ENCODE results near the gene ATP8B4. TPM values are rescaled to one million over a fixed set of nuclear protein-coding genes. Genes with fewer than 3 reads are reported as not detected.
A peak's percentile ranks its signal among the peaks of the same experiment; 100 is the strongest.

The ATP8B4 gene, protein sequence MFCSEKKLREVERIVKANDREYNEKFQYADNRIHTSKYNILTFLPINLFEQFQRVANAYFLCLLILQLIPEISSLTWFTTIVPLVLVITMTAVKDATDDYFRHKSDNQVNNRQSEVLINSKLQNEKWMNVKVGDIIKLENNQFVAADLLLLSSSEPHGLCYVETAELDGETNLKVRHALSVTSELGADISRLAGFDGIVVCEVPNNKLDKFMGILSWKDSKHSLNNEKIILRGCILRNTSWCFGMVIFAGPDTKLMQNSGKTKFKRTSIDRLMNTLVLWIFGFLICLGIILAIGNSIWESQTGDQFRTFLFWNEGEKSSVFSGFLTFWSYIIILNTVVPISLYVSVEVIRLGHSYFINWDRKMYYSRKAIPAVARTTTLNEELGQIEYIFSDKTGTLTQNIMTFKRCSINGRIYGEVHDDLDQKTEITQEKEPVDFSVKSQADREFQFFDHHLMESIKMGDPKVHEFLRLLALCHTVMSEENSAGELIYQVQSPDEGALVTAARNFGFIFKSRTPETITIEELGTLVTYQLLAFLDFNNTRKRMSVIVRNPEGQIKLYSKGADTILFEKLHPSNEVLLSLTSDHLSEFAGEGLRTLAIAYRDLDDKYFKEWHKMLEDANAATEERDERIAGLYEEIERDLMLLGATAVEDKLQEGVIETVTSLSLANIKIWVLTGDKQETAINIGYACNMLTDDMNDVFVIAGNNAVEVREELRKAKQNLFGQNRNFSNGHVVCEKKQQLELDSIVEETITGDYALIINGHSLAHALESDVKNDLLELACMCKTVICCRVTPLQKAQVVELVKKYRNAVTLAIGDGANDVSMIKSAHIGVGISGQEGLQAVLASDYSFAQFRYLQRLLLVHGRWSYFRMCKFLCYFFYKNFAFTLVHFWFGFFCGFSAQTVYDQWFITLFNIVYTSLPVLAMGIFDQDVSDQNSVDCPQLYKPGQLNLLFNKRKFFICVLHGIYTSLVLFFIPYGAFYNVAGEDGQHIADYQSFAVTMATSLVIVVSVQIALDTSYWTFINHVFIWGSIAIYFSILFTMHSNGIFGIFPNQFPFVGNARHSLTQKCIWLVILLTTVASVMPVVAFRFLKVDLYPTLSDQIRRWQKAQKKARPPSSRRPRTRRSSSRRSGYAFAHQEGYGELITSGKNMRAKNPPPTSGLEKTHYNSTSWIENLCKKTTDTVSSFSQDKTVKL
- total RNA-seq (2021; ENCODE audit: unreplicated experiment) (not detected), Bru-seq, nascent RNA (percentile 5 among the genes with signal in this experiment), BruChase-seq, experiment 1, labeled RNA remaining after a 2-hour chase (percentile 2 among the genes with signal in this experiment), BruChase-seq, experiment 2, labeled RNA remaining after a 6-hour chase (percentile 4 among the genes with signal in this experiment)
- polyA plus RNA-seq (2012; ENCODE audit: insufficient read length) = not detected
- long read RNA-seq = 0 reads

DNA sequence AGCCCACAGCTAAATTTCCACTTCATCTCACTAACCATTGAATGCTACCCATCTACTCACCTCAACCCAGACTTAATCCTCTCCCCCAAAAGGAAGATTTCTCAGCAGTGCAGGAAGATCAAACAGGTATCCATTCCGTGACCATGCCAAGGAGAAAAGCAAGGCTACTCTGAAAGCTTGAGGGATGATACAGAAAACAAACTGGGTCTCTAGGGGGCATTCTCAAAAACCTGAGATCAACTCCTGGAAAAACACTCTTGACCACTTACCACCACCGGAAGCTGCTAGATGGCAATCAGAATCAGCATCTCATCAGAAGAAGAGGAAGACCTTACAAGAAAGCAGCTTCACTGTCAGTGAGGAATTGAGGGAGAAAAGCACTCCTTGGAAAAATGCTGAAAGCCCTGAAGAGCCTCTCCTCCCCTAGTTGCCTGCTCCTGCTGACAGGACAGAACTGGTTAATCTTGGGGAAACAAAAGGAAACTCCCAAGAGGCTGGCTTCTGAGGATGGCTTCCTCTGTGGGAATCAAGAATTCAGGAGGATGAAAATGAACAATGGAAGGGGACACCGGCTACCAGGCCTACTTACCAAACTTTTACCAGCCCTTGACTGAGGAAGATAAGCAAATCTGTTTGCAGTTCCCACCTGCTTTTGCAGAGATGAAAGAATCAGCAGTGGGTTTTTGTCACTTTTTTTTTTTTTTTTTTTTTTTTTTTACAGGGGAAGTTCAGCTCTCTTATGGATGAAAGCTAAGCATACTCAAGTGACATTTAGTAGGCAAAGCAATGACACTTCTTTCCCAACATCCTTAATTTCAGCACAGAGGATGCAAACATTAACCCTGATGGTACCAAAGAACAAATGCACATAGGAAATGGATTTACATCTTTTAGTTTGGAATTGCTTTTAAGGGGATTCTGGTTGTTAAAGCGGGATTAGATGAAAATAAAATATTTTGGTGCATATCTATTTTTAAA lies at the start of gene ATP8B4:
Gene ATP8B4, minus strand, starts transcription at position 171 of the 978 bp plus-strand sequence. CDS start 12,267 bp downstream, outside the sequence.
- TF ChIP-seq POLR2AphosphoS5 (IDR thresholded peaks at IDR 0.05; ENCODE audit: low read depth, low read length) (no peak), TCF7L2 (IDR thresholded peaks at IDR 0.05; ENCODE audit: low read depth, low read length) (no peak), REST (IDR thresholded peaks at IDR 0.05; ENCODE audit: insufficient read depth in 1 of 2, low read depth in 2 of 2, low read length in 1 of 2) (no peak), SIN3A (IDR thresholded peaks at IDR 0.05; ENCODE audit: borderline replicate concordance, insufficient read depth, low read depth, low read length) (no peak), CTCF (IDR thresholded peaks at IDR 0.05) (no peak)
- in situ Hi-C loops (cut with HindIII; ENCODE audit: low pct_unique_long_range_greater_than_20kb, low sequenced_read_pairs) (no loop called here), intact Hi-C loops (cut with micrococcal nuclease; ENCODE audit: unreplicated experiment) (no loop called here)
- no peak for DNase-seq (ENCODE audit: low read depth, low spot score)
- Histone ChIP-seq H3K9me3 (ENCODE audit: control insufficient read depth, insufficient read depth, low read depth, low read length) (no peaks in the 10 kb centered on the region), H3K4me3 (ENCODE audit: low read depth in 2 of 2, low read length in 2 of 2) (no peak within 1 kb of the TSS), H3K27me3 (ENCODE audit: control insufficient read depth, insufficient read depth, low read length) (no peaks in the 10 kb centered on the region), H3K36me3 (ENCODE audit: control insufficient read depth, insufficient read depth, low read length) (no peaks in the 10 kb centered on the region), H3K4me1 (ENCODE audit: control insufficient read depth, insufficient read depth, low read length) (no peaks in the 10 kb centered on the region), H3K27ac (ENCODE audit: low read length) (no peak within 1 kb of the TSS)
- CTCF ChIA-PET = no interaction called here
- ATAC-seq = no peak
- no TSS peak for BruUV-seq (replicated peaks)
- POLR2A ChIA-PET = no interaction called here

Measured in Panc1 (cell line).